Liver (tissue), 9 donors: ENCODE measurements around the gene CREM. TPM values are rescaled to one million over a fixed set of nuclear protein-coding genes. Genes with fewer than 3 reads are reported as not detected.

Experiments used
- DNase-seq: peaks from one replicate; pipeline ENCODE4 v3.0.0-alpha.2; 2017; ENCODE audit warnings: low spot score
- H3K27ac ChIP-seq, 2 donors: one replicate each; pipeline ENCODE4 v1.7.0; 2013; ENCODE audit warnings: inconsistent platforms in 2 of 2, low read length in 2 of 2, control low read depth in 1 of 2, low read depth in 1 of 2, mild to moderate bottlenecking in 1 of 2
- H3K27me3 ChIP-seq, 4 donors: one replicate each; pipeline versions ENCODE4 v1.6.1 to v1.7.0; 2013; ENCODE audit warnings: low read length in 3 of 4, inconsistent platforms in 1 of 4, mild to moderate bottlenecking in 1 of 4, moderate library complexity in 1 of 4; ENCODE audit not compliant: control insufficient read depth in 4 of 4, insufficient read depth in 4 of 4
- H3K36me3 ChIP-seq, 4 donors: one replicate each; pipeline versions ENCODE4 v1.6.1 to v1.7.0; 2013; ENCODE audit warnings: low read length in 3 of 4, mild to moderate bottlenecking in 3 of 4, low read depth in 1 of 4, moderate library complexity in 1 of 4; ENCODE audit not compliant: control insufficient read depth in 4 of 4, insufficient read depth in 3 of 4
- H3K4me1 ChIP-seq, 4 donors: one replicate each; pipeline versions ENCODE4 v1.6.1 to v1.7.0; 2013; ENCODE audit warnings: low read length in 3 of 4, mild to moderate bottlenecking in 3 of 4, moderate library complexity in 1 of 4; ENCODE audit not compliant: control insufficient read depth in 4 of 4, insufficient read depth in 4 of 4
- H3K4me3 ChIP-seq, 3 donors: one replicate each; pipeline versions ENCODE4 v1.6.1 to v1.7.0; 2013; ENCODE audit warnings: low read length in 3 of 3, control low read depth in 1 of 3, low read depth in 1 of 3, mild to moderate bottlenecking in 1 of 3
- H3K9ac ChIP-seq, 2 donors: one replicate each; pipeline ENCODE4 v1.7.0; 2013; ENCODE audit warnings: low read length in 2 of 2, mild to moderate bottlenecking in 2 of 2, moderate library complexity in 2 of 2, control low read depth in 1 of 2, low read depth in 1 of 2
- H3K9me3 ChIP-seq, 4 donors: one replicate each; pipeline versions ENCODE4 v1.6.1 to v1.7.0; 2013; ENCODE audit warnings: low read length in 3 of 4; ENCODE audit not compliant: control insufficient read depth in 4 of 4
- CTCF ChIP-seq: fragments of 150-350 bp; IDR thresholded peaks from 2 replicates; pipeline ENCODE4 v1.5.1; 2017; ENCODE audit warnings: improper control_type of control experiment, low read depth, low read length; ENCODE audit not compliant: missing input control
- EGR1 ChIP-seq, 2 donors: IDR thresholded peaks; 2 replicates each; pipeline ENCODE4 v1.6.1; 2016 to 2018; ENCODE audit warnings: antibody characterized with exemption in 2 of 2, low read depth in 2 of 2
- FOXA1 ChIP-seq: IDR thresholded peaks from 2 replicates; pipeline ENCODE4 v1.6.1; 2016; ENCODE audit warnings: antibody characterized with exemption
- FOXA2 ChIP-seq: IDR thresholded peaks from 2 replicates; pipeline ENCODE4 v1.6.1; 2016; ENCODE audit warnings: antibody characterized with exemption
- HNF4G ChIP-seq: IDR thresholded peaks from 2 replicates; pipeline ENCODE4 v1.6.1; 2016; ENCODE audit warnings: antibody characterized with exemption
- JUND ChIP-seq, 2 donors: IDR thresholded peaks; 2 replicates each; pipeline ENCODE4 v1.6.1; 2016; ENCODE audit warnings: antibody characterized with exemption in 2 of 2
- NR2F2 ChIP-seq: IDR thresholded peaks from 2 replicates; pipeline ENCODE4 v1.6.1; 2016; ENCODE audit warnings: antibody characterized with exemption
- RAD21 ChIP-seq, 2 donors: IDR thresholded peaks; 2 replicates each; pipeline ENCODE4 v1.6.1; 2016; ENCODE audit warnings: antibody characterized with exemption in 2 of 2, mild to moderate bottlenecking in 2 of 2
- RXRA ChIP-seq, 2 donors: IDR thresholded peaks; 2 replicates each; pipeline ENCODE4 v1.6.1; 2017 to 2018; ENCODE audit warnings: antibody characterized with exemption in 2 of 2, mild to moderate bottlenecking in 1 of 2
- SP1 ChIP-seq: IDR thresholded peaks from 2 replicates; pipeline ENCODE4 v1.6.1; 2018; ENCODE audit warnings: antibody characterized with exemption, mild to moderate bottlenecking
- TAF1 ChIP-seq: conservative IDR thresholded peaks from 2 replicates; pipeline ENCODE4 v1.6.1; 2016; ENCODE audit warnings: antibody characterized with exemption, mild to moderate bottlenecking
- YY1 ChIP-seq: IDR thresholded peaks from 2 replicates; pipeline ENCODE4 v1.6.1; 2016; ENCODE audit warnings: antibody characterized with exemption, mild to moderate bottlenecking
- ZBTB33 ChIP-seq: IDR thresholded peaks from 2 replicates; pipeline ENCODE4 v1.6.1; 2016; ENCODE audit warnings: antibody characterized with exemption
- WGBS: extraction: QIAGEN DNeasy Blood & Tissue Kit; methylation state at CpG from one replicate; pipeline ENCODE4 v1.1.7; 2013; 5-methylcytosine and 5-hydroxymethylcytosine counted together
- polyA plus RNA-seq, 2 donors: library from polyadenylated mRNA; stranded (reverse) in 1 of 2; unstranded in 1 of 2; fragments of 200-250 nt in 1 of 2; fragments of >200 nt in 1 of 2; fragmentation: Nextera tagmentation in 1 of 2; extraction: Ambion mirVana in 1 of 2; gene quantifications; one replicate each; pipeline versions ENCODE4 v1.2.1 to v1.2.3, GENCODE V29; 2013 to 2015
- total RNA-seq, 2 donors: library from RNA; depleted of rRNA; stranded (reverse); fragments of >200 nt; gene quantifications; one replicate each; pipeline ENCODE4 v1.2.3, GENCODE V29; 2014
- TF ChIP-seq, protein P1 (sequence below): IDR thresholded peaks from 2 replicates; pipeline ENCODE4 v1.6.1; 2016; ENCODE audit warnings: antibody characterized with exemption
- donor health status: healthy.
- donor health status: healthy.
- donor health status: healthy.
- donor health status: healthy.
- donor health status: healthy.

Gene CREM
- total and polyA plus RNA-seq, 4 donors, result 14.8 to 25.5 (median 22.2) TPM

DNA sequence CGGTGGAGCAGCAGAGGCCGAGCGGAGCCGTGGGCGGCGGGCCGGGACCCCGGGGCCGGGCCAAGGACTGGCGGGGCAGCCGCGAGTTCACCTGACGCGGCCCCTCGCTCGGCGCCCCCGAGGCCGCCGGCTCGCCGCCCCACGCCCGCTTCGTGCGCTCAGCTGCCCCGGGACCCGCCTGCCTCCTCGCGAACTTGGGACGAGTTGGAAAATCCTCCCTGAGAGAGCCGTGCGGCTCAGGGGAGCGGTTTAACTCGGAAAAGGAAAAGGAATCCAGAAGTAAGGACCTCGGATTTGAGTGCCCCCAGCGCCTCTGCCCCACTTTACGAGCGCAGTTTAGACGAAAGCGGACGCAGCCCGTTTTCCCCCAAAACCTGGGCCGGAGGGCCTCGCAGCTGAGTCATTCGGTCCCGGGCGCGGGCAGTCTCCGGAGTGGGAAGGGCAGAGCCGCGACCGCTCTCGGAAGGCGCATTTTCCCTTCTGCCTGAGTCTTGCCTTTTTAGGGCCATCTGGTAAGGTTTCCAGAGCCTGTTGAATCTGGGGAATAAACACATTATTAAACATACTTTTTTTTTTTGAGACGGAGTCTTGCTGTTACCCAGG is 744 bp downstream of the CREM start:
- peaks cover 6 to 25% (median 12%) of the 10 kb centered on the region in 4 donors for H3K4me1 ChIP-seq
- H3K27me3 ChIP-seq, result no peaks in the 10 kb centered on the region
- TF ChIP-seq NR2F2 (peak; percentile 41), JUND (IDR thresholded peaks at IDR 0.05) (peak in 1 of 2 donors; percentile 46), ZBTB33 (no peak), RAD21 (IDR thresholded peaks at IDR 0.05) (peak in 1 of 2 donors; percentile 7)
- peak overlapping the region; percentile 65 to 91 (median 90) for H3K4me3 ChIP-seq
- peak overlapping the region; percentile 93 to 100 for H3K27ac ChIP-seq
- H3K36me3 ChIP-seq, result no peaks in the 10 kb centered on the region
- no peaks in the 10 kb centered on the region for H3K9me3 ChIP-seq
- peak overlapping the region; percentile 80 to 98 for H3K9ac ChIP-seq
- under 1% methylated on average over 56 of the region's 56 CpGs for WGBS
- DNase-seq, result peak; percentile 74

GRCh38 chr10:35129185-35129674 is 2.6 kb downstream of the CREM start:
- WGBS, result 99% methylated on average over 1 of the region's 1 CpG
- Histone ChIP-seq H3K27ac (no peak overlapping the region), H3K9me3 (no peaks in the 10 kb centered on the region), H3K9ac (peak overlapping the region in 1 of 2 donors; percentile 39), H3K27me3 (no peaks in the 10 kb centered on the region), H3K4me3 (no peak overlapping the region), H3K4me1 (peaks cover 6 to 25% (median 12%) of the 10 kb centered on the region in 4 donors), H3K36me3 (no peaks in the 10 kb centered on the region)
- no peak for TF ChIP-seq CTCF
- TF ChIP-seq JUND (IDR thresholded peaks at IDR 0.05), result no peak
- TF ChIP-seq RXRA (IDR thresholded peaks at IDR 0.05), result no peak
- no peak for TF ChIP-seq EGR1 (IDR thresholded peaks at IDR 0.05; ENCODE audit: low read depth in 2 of 2)
- TF ChIP-seq FOXA1, result no peak
- TF ChIP-seq FOXA2, result no peak
- TF ChIP-seq HNF4G, result no peak
- TF ChIP-seq, protein P1, sequence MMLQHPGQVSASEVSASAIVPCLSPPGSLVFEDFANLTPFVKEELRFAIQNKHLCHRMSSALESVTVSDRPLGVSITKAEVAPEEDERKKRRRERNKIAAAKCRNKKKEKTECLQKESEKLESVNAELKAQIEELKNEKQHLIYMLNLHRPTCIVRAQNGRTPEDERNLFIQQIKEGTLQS, result no peak
- no peak for TF ChIP-seq TAF1
- DNase-seq, result no peak

GRCh38 chr10:35130663-35131062 is 4.0 kb downstream of the CREM start:
- Histone ChIP-seq H3K36me3 (no peaks in the 10 kb centered on the region), H3K27me3 (no peaks in the 10 kb centered on the region), H3K4me1 (peaks cover 6 to 19% (median 11%) of the 10 kb centered on the region in 4 donors), H3K9ac (no peak overlapping the region), H3K4me3 (no peak overlapping the region), H3K27ac (no peak overlapping the region), H3K9me3 (no peaks in the 10 kb centered on the region)
- TF ChIP-seq JUND (IDR thresholded peaks at IDR 0.05) (no peak), CTCF (no peak), RAD21 (IDR thresholded peaks at IDR 0.05) (peak in 1 of 2 donors; percentile 4), SP1 (peak; percentile 25), YY1 (no peak)
- WGBS, result 26% methylated on average over 4 of the region's 4 CpGs
- no peak for DNase-seq
